ENCODE measurements around the gene MOCS2.

DNA sequence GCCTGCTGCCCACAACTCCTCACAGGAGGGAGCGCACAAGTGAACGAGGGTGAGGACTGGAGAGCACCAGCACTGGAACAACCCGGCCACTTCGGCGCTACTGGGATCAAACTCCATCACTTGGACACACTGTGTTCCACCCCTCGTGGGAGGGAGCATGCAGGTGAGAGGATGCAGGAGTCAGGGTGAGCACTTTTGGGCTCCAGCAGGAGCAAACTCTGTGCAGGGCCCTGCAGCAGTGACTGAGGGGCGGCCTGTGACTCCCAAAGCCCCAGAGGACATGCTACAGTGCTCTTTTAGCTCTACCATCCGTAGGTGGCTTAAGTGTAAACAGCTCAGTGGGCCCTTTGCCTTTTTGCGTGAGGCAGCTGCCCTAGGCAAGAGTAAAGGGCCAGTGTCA, 4.4 kb upstream of the MOCS2 start:
- TF ChIP-seq EZH2phosphoT487 (IDR thresholded peaks at IDR 0.05; ENCODE audit: insufficient read depth, low read depth): no peak
- TF ChIP-seq EZH2 (IDR thresholded peaks at IDR 0.05; ENCODE audit: insufficient read depth, poor library complexity, severe bottlenecking): no peak

All from GM23248 (cell line).